Measurements from ENCODE around the gene DNPH1. TPM values are rescaled to one million over a fixed set of nuclear protein-coding genes. Genes with fewer than 3 reads are reported as not detected.
A peak's percentile ranks its signal among the peaks of the same experiment; 100 is the strongest.

DNPH1 gene
- total and polyA plus RNA-seq, 9 of the 15 experiments (the other 6 are each of a cell fraction or from before 2014, with no cell fraction given), result 7.3 to 300 (median 68.7) TPM

- TF ChIP-seq, protein P1, sequence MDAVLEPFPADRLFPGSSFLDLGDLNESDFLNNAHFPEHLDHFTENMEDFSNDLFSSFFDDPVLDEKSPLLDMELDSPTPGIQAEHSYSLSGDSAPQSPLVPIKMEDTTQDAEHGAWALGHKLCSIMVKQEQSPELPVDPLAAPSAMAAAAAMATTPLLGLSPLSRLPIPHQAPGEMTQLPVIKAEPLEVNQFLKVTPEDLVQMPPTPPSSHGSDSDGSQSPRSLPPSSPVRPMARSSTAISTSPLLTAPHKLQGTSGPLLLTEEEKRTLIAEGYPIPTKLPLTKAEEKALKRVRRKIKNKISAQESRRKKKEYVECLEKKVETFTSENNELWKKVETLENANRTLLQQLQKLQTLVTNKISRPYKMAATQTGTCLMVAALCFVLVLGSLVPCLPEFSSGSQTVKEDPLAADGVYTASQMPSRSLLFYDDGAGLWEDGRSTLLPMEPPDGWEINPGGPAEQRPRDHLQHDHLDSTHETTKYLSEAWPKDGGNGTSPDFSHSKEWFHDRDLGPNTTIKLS (IDR thresholded peaks at IDR 0.05; ENCODE audit: borderline replicate concordance, low read depth), result peak; percentile 93
- TF ChIP-seq NELFE (IDR thresholded peaks at IDR 0.05; ENCODE audit: insufficient read depth, insufficient read length) (no peak), ZZZ3 (IDR thresholded peaks at IDR 0.05) (no peak), YY1 (IDR thresholded peaks at IDR 0.05; ENCODE audit: borderline replicate concordance in 1 of 3, control insufficient read depth in 1 of 3, extremely low read depth in 1 of 3, insufficient read depth in 3 of 3, insufficient read length in 1 of 3, insufficient replicate concordance in 2 of 3, low read depth in 1 of 3, low read length in 2 of 3) (peak in 1 of 3 experiments; percentile 57), CCAR2 (IDR thresholded peaks at IDR 0.05; ENCODE audit: low read depth, low read length) (no peak), ZNF764 (CRISPR knock-in tag; IDR thresholded peaks at IDR 0.05; ENCODE audit: low read depth) (no peak), ILK (tag; IDR thresholded peaks at IDR 0.05; ENCODE audit: borderline replicate concordance, low read depth) (no peak), MAFK (IDR thresholded peaks at IDR 0.05; ENCODE audit: low read length) (no peak), RBM14 (IDR thresholded peaks at IDR 0.05; ENCODE audit: borderline replicate concordance, insufficient read depth, low read depth, low read length) (no peak), PCBP1 (IDR thresholded peaks at IDR 0.05; ENCODE audit: low read depth, low read length, poor library complexity, severe bottlenecking) (peak; percentile 63), PHF20 (IDR thresholded peaks at IDR 0.05; ENCODE audit: partially characterized antibody) (no peak), HOMEZ (CRISPR knock-in tag; IDR thresholded peaks at IDR 0.05) (no peak), SAFB (IDR thresholded peaks at IDR 0.05; ENCODE audit: borderline replicate concordance, low read depth, low read length) (0 out of 2 replicates have a peak, but pooled peaks have one; percentile 28), SMAD3 (CRISPR knock-in tag; conservative IDR thresholded peaks at IDR 0.05) (no peak), ZNF143 (CRISPR knock-in tag; IDR thresholded peaks at IDR 0.05) (peak; percentile 100), BDP1 (IDR thresholded peaks at IDR 0.05; ENCODE audit: insufficient read depth, insufficient read length) (no peak), ZNF311 (CRISPR knock-in tag; IDR thresholded peaks at IDR 0.05) (no peak), BCL6 (CRISPR knock-in tag; IDR thresholded peaks at IDR 0.05) (no peak), NFIX (CRISPR knock-in tag; IDR thresholded peaks at IDR 0.05; ENCODE audit: low read depth) (no peak), ZNF584 (CRISPR knock-in tag; IDR thresholded peaks at IDR 0.05; ENCODE audit: low read depth) (peak; percentile 68; the same call in 1 of the 2 replicates), PPARD (CRISPR knock-in tag; IDR thresholded peaks at IDR 0.05) (no peak), SRF (CRISPR knock-in tag; IDR thresholded peaks at IDR 0.05) (0 out of 4 replicates have a peak, but pooled peaks of 1 of the 2 experiments have one; percentile 42), SIRT6 (IDR thresholded peaks at IDR 0.05; ENCODE audit: low read depth, low read length) (no peak)
- TF ChIP-seq, protein P2, sequence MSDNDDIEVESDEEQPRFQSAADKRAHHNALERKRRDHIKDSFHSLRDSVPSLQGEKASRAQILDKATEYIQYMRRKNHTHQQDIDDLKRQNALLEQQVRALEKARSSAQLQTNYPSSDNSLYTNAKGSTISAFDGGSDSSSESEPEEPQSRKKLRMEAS (CRISPR knock-in tag; IDR thresholded peaks at IDR 0.05), result peak; percentile 71
Observed at GRCh38 chr6:43247114-43247999, 18.1 kb upstream of the DNPH1 start (continued).
